Activated T-helper 1 cell treated with anti-CD3 and anti-CD28 coated beads, Interleukin-2, amount 50 U/mL, for 16 hours (primary cell): Measurements from ENCODE around the gene MBNL1.
A peak's percentile ranks its signal among the peaks of the same experiment; 100 is the strongest.

Experiments used
- DNase-seq, 2 donors: peaks; one replicate each; pipeline ENCODE4 v3.0.0-alpha.2; 2020; ENCODE audit warnings: low read depth in 1 of 2, low spot score in 1 of 2

MBNL1 gene

GRCh38 chr3:152252755-152253154 is 16.0 kb upstream of the MBNL1 start:
- DNase-seq, result no peak

GRCh38 chr3:152253514-152253913 is 15.2 kb upstream of the MBNL1 start:
- no peak for DNase-seq

GRCh38 chr3:152254041-152254440 is 14.7 kb upstream of the MBNL1 start:
- no peak for DNase-seq

- DNase-seq, result no peak
Measured at GRCh38 chr3:152255290-152255689, 13.4 kb upstream of the MBNL1 start.

- no peak for DNase-seq
Measured at GRCh38 chr3:152256851-152257562, 11.7 kb upstream of the MBNL1 start.

- no peak for DNase-seq
Measured at GRCh38 chr3:152257563-152258035, 11.1 kb upstream of the MBNL1 start.

GRCh38 chr3:152258448-152259393 is 10.0 kb upstream of the MBNL1 start:
- DNase-seq, result peak in 1 of 2 donors; percentile 46

GRCh38 chr3:152259468-152259867 is 9.3 kb upstream of the MBNL1 start:
- DNase-seq, result no peak

- no peak for DNase-seq
Measured at GRCh38 chr3:152260026-152260425, 8.7 kb upstream of the MBNL1 start.

- DNase-seq, result no peak
Measured at GRCh38 chr3:152260529-152260928, 8.2 kb upstream of the MBNL1 start.

- no peak for DNase-seq
Measured at GRCh38 chr3:152261329-152261728, 7.4 kb upstream of the MBNL1 start.

- no peak for DNase-seq
Measured at GRCh38 chr3:152263711-152264110, 5.0 kb upstream of the MBNL1 start.

- DNase-seq, result no peak
Measured at GRCh38 chr3:152264378-152264777, 4.4 kb upstream of the MBNL1 start.

GRCh38 chr3:152266221-152266995 is 2.3 kb upstream of the MBNL1 start:
- DNase-seq, result no peak

GRCh38 chr3:152267831-152268554 is 736 bp upstream of the MBNL1 start:
- DNase-seq, result no peak

- peak in 1 of 2 donors; percentile 28 for DNase-seq
Measured at GRCh38 chr3:152269056-152269830, 514 bp downstream of the MBNL1 start.

- DNase-seq, result no peak
Measured at GRCh38 chr3:152269831-152270734, 1.4 kb downstream of the MBNL1 start.

GRCh38 chr3:152270937-152271336 is 2.2 kb downstream of the MBNL1 start:
- DNase-seq, result no peak
